ENCODE data around the gene BMPR1B.

BMPR1B gene

DNA sequence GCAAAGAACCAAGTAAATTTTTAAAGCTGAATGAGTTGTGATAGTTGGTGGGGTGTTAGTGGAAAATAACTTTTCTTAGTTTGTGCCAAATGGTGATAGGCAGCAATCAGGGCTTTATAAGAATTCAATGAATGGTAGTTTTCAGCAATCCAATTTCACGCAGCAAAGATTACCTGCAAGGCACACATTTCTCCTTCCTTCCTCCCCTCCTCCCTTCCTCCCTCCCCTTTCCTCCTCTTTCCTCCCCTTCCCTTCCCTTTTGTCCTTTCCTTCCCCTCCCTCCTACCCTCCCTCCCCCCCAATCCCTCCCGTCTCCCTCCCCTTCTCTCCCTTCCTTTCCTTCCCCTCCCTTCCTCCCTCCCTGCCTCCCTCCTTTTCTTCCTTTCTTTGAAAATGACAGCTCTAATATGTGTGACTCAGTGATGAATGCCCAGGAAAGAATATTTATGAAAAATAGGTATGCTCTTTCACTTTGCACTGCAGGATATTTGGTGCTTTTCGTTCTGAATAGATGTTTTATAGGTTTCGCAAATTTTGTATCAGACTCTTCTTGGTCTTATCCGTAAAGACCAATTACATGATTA, 168.1 kb downstream of the BMPR1B start:
- no peaks in the 10 kb centered on the region for H3K36me3 Mint-ChIP-seq (ENCODE audit: low read depth)
- H3K4me1 Mint-ChIP-seq (ENCODE audit: low read depth), result no peaks in the 10 kb centered on the region
- intact Hi-C loops (cut with micrococcal nuclease), result no loop called here
- no peaks in the 10 kb centered on the region for H3K27me3 Mint-ChIP-seq
- H3K9me3 Mint-ChIP-seq, result no peaks in the 10 kb centered on the region
- no peak overlapping the region for H3K27ac Mint-ChIP-seq
- no peak overlapping the region for H3K4me3 Mint-ChIP-seq

DNA sequence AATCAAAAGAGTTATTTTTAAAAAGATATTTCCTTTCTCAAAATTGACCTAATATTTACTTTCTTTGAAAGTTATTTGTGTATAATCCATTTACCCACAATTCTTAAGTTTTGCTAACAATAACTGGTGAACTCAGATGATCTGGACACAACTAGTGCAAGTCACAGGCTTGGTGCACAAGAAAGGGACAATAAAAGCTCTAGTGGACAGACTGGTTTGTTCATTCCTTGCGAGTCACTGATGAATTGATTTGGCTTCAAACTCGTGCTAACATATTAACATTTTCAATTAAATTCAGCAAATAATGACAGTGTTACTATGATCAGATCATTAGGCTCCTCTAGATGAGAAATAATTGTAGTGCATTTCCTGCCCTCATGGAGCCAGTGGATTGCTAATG, 169.2 kb downstream of the BMPR1B start:
- H3K4me3 Mint-ChIP-seq, result no peak overlapping the region
- intact Hi-C loops (cut with micrococcal nuclease), result no loop called here
- no peaks in the 10 kb centered on the region for H3K27me3 Mint-ChIP-seq
- no peaks in the 10 kb centered on the region for H3K9me3 Mint-ChIP-seq
- no peaks in the 10 kb centered on the region for H3K36me3 Mint-ChIP-seq (ENCODE audit: low read depth)
- no peaks in the 10 kb centered on the region for H3K4me1 Mint-ChIP-seq (ENCODE audit: low read depth)
- no peak overlapping the region for H3K27ac Mint-ChIP-seq

DNA sequence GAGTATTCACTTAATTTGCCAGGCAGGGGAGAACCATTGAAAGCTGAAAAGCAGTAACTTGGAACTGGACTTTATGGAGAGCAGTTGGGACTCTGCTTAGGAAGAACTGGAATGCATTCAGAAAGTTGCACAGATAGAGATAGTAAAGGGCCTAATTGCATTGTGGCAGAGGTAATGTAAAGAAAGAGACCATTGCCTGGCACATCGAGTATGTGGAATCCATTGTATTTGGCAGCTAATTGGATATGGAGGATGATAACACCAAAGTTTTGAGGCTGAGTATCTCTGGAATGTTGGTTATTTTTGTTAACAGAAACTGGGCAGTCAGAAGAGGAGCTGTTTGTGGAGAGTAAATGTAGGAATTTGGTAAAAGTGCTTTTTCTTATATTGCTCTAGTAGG, 169.9 kb downstream of the BMPR1B start:
- Mint-ChIP-seq H3K4me1 (ENCODE audit: low read depth) (no peaks in the 10 kb centered on the region), H3K36me3 (ENCODE audit: low read depth) (no peaks in the 10 kb centered on the region), H3K27me3 (no peaks in the 10 kb centered on the region), H3K9me3 (no peaks in the 10 kb centered on the region), H3K4me3 (no peak overlapping the region), H3K27ac (no peak overlapping the region)
- intact Hi-C loops (cut with micrococcal nuclease), result no loop called here

DNA sequence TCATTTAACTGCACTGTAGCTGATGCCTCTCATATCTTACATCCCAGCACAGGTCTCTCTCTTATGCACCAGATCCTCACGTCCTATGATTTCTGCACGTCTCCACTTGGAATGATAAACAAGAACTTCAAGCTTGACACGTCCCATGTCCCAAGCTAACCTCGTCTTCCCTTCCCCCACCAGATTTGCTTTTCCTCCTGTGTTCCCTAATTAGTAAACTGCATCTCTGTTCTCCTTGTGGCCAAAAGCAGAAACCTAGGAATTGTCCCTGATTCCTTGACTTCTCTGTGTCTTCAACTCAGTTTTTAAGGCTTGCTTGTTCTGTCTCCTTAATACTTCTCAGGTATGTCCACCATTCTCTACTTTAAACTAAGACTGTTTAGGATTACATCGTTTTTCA, 171.9 kb downstream of the BMPR1B start:
- intact Hi-C loops (cut with micrococcal nuclease), result no loop called here
- H3K27me3 Mint-ChIP-seq, result no peaks in the 10 kb centered on the region
- no peaks in the 10 kb centered on the region for H3K9me3 Mint-ChIP-seq
- no peak overlapping the region for H3K27ac Mint-ChIP-seq
- no peak overlapping the region for H3K4me3 Mint-ChIP-seq
- H3K36me3 Mint-ChIP-seq (ENCODE audit: low read depth), result no peaks in the 10 kb centered on the region
- H3K4me1 Mint-ChIP-seq (ENCODE audit: low read depth), result no peaks in the 10 kb centered on the region

DNA sequence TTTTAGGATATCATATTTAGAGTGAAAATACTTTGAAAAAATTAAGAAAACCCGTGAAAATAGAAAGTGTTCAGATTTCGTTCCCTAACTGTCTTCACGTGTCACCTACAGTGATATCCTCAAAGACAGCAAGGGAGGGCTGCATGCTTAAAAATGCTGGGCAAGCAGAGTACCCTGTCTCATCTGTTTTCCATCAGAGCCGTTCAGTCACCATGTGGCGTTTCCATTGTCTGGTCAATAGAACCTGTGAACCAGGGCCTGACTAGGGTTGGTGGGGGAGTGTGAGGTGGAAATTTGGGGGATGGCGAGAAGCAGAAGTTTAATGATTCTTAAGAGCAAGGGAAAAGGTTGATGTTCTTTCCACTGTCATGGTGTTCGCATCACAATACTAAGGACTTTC, 173.9 kb downstream of the BMPR1B start:
- Mint-ChIP-seq H3K27me3 (no peaks in the 10 kb centered on the region), H3K27ac (no peak overlapping the region), H3K4me1 (ENCODE audit: low read depth) (no peaks in the 10 kb centered on the region), H3K9me3 (no peaks in the 10 kb centered on the region), H3K36me3 (ENCODE audit: low read depth) (no peaks in the 10 kb centered on the region), H3K4me3 (no peak overlapping the region)
- intact Hi-C loops (cut with micrococcal nuclease), result no loop called here

DNA sequence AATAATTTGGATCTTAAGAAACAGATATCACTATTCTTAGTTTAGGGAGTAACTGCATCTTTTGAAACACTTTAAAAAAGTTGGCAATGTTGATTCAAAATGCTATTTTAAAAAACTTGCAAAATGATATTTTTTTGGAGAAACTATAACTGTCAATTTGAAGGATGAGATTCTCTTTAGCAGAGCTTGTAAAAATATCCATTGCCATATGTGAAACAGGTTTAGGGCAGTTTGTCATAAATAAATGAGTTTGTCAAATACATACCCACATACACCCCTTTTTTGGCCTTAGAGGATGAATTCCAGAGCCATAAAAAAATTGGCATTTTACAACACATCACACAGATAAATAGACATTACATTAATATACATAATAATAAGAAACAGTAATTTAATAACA, 174.6 kb downstream of the BMPR1B start:
- Mint-ChIP-seq H3K27ac (no peak overlapping the region), H3K4me1 (ENCODE audit: low read depth) (no peaks in the 10 kb centered on the region), H3K4me3 (no peak overlapping the region), H3K9me3 (no peaks in the 10 kb centered on the region), H3K36me3 (ENCODE audit: low read depth) (no peaks in the 10 kb centered on the region), H3K27me3 (no peaks in the 10 kb centered on the region)
- intact Hi-C loops (cut with micrococcal nuclease), result no loop called here

DNA sequence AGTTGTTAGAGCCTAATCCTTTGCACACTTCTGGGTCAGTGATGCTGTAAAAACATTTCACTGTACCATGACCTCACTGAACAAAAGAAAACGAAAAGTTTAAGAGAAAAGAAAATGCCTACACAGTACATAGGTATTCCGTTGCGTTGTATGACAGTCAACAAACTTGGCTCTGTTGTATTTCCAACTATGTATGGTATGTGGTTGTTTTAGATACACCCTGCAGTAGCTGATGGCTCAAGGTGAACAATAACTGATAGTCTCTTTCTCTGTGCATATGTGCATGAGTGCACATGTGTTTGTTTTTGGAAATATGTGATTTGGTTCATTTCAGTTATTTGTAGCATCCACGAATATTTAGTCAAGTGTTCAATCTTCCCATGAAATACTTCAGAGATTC, 176.0 kb downstream of the BMPR1B start:
- Mint-ChIP-seq H3K27me3 (no peaks in the 10 kb centered on the region), H3K9me3 (no peaks in the 10 kb centered on the region), H3K4me1 (ENCODE audit: low read depth) (no peaks in the 10 kb centered on the region), H3K4me3 (no peak overlapping the region), H3K27ac (no peak overlapping the region), H3K36me3 (ENCODE audit: low read depth) (no peaks in the 10 kb centered on the region)
- intact Hi-C loops (cut with micrococcal nuclease), result no loop called here

DNA sequence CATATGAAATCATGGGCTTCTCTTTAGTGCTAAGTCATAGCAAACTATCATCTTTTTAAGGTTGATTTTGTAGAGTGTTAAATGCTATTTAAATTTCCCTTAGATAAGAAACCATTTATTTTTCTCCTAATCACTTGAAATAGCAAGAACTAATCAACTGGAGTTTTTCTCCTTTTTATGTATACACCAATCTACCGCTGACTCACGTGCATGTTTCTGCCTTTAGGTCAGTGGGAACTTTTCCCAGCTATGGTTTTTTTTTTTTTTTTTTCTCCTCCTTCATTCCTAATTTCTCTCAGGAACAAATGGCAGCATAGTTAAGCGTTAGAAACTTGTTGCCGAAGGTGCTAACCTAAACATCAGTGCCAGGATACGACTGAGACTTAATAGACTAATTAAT, 176.4 kb downstream of the BMPR1B start:
- no peaks in the 10 kb centered on the region for H3K4me1 Mint-ChIP-seq (ENCODE audit: low read depth)
- no peaks in the 10 kb centered on the region for H3K27me3 Mint-ChIP-seq
- no peak overlapping the region for H3K27ac Mint-ChIP-seq
- intact Hi-C loops (cut with micrococcal nuclease), result no loop called here
- H3K36me3 Mint-ChIP-seq (ENCODE audit: low read depth), result no peaks in the 10 kb centered on the region
- H3K4me3 Mint-ChIP-seq, result no peak overlapping the region
- H3K9me3 Mint-ChIP-seq, result no peaks in the 10 kb centered on the region

DNA sequence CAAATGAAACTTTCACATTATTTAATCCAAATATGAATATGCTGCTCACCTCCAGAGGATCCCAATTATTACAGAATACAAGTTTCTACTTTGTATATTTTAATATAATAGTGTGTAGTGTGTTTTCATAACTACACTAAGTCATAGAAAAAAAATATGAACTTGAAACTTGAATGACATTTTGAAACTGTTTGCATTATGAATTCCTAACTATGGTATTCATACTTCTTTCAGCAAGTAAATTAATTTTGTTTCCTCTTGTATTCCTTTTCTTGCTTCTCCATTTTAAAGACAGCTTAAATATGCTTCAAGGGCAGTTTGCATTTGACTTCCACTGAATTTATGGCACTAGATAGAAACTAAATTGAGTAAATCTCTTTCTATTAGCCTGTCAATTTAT, 177.1 kb downstream of the BMPR1B start:
- H3K4me3 Mint-ChIP-seq, result no peak overlapping the region
- no peaks in the 10 kb centered on the region for H3K9me3 Mint-ChIP-seq
- H3K27me3 Mint-ChIP-seq, result no peaks in the 10 kb centered on the region
- H3K4me1 Mint-ChIP-seq (ENCODE audit: low read depth), result no peaks in the 10 kb centered on the region
- H3K27ac Mint-ChIP-seq, result no peak overlapping the region
- no peaks in the 10 kb centered on the region for H3K36me3 Mint-ChIP-seq (ENCODE audit: low read depth)
- intact Hi-C loops (cut with micrococcal nuclease), result no loop called here

DNA sequence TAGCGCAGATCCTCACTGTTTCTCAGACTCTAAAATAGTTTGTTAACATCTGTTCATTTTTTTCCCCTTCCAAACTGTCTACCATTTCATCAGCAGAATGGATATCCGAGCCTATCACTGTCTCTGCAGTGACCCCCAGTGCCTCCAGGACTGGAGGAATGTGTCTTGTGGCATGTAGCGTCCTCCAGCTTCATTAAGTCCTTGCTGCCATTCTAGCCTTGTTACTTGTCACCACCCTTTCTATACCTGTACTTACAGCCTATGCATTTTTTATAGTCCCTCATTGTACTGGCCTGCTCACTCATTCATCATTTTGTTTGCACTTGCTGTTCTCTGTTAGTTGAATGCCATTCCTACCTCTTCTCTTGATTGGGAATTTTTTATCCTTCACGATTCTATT, 179.1 kb downstream of the BMPR1B start:
- H3K27ac Mint-ChIP-seq, result no peak overlapping the region
- H3K9me3 Mint-ChIP-seq, result no peaks in the 10 kb centered on the region
- H3K27me3 Mint-ChIP-seq, result no peaks in the 10 kb centered on the region
- no peaks in the 10 kb centered on the region for H3K36me3 Mint-ChIP-seq (ENCODE audit: low read depth)
- H3K4me1 Mint-ChIP-seq (ENCODE audit: low read depth), result no peaks in the 10 kb centered on the region
- intact Hi-C loops (cut with micrococcal nuclease), result no loop called here
- no peak overlapping the region for H3K4me3 Mint-ChIP-seq

DNA sequence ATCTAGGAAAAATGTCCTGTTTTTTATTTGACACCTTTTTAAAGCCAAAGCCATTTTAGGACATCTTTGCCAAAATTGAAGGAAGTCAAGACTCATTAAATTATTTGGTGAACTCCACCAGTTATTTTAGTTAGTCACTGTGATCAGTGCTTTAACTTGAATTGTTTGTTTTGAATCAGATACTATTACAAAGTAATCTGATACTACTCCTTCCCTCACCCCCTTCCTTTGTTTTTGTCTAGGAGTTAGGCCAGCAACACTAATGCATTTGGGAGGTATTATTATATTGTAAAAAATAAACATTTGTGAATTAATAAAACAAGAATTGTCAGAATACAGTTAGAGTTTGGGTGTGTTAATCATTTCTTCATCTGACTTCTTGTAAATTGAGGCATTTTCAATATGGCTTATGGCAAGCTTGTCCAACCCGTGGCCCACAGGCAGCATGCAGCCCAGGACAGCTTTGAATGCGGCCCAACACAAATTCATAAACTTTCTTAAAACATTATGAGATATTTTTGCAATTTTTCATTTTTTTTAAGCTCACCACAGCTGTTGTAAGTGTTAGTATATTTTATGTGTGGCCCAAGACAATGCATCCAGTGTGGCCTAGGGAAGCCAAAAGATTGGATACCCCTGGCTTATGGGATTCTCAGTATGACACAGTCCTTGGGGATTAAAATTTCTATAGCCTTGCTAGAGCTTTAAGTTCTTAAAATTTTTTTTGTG, 182.2 kb downstream of the BMPR1B start:
- H3K4me3 Mint-ChIP-seq, result no peak overlapping the region
- H3K27me3 Mint-ChIP-seq, result no peaks in the 10 kb centered on the region
- H3K27ac Mint-ChIP-seq, result no peak overlapping the region
- no peaks in the 10 kb centered on the region for H3K4me1 Mint-ChIP-seq (ENCODE audit: low read depth)
- intact Hi-C loops (cut with micrococcal nuclease), result no loop called here
- no peaks in the 10 kb centered on the region for H3K36me3 Mint-ChIP-seq (ENCODE audit: low read depth)
- no peaks in the 10 kb centered on the region for H3K9me3 Mint-ChIP-seq

DNA sequence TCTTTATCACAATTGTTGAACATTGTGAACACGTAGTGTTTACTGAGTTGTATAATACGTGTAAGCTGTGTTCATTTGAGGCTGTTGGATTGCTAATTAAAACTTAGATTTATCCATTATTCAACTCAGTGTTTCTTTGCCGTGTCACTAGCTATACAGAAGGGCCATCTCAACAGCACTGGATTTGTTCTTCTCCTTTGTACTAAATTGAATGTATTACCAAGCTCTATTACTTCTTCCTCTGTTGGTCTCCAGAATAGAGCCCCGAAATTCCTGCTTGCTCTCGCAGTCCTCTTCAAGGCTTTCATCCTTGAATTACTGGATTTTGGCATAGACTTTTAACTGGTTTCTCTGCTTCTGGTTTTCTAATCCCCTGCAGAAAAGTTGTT, 182.8 kb downstream of the BMPR1B start:
- Mint-ChIP-seq H3K4me3 (no peak overlapping the region), H3K9me3 (no peaks in the 10 kb centered on the region), H3K27me3 (no peaks in the 10 kb centered on the region), H3K4me1 (ENCODE audit: low read depth) (no peaks in the 10 kb centered on the region), H3K27ac (no peak overlapping the region), H3K36me3 (ENCODE audit: low read depth) (no peaks in the 10 kb centered on the region)
- intact Hi-C loops (cut with micrococcal nuclease), result no loop called here

DNA sequence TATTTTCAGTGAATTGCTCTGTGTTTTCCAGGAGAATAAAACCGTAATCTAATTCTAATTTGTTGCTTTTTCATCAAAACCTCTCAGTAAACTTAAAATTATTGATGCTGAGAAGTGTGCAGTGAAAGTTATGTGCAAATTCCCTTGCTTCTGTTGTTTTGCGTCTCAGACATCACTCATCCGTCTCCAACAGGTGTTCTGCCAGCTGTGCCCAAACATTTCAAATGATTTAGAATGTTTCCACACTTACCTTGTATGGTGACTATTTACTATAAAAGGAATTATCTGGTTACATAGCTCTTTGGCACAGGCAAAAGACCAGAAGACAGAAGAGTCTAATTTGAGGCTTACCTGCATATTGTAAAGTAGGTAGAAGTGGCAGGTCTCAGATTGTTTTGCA, 184.0 kb downstream of the BMPR1B start:
- intact Hi-C loops (cut with micrococcal nuclease), result no loop called here
- no peaks in the 10 kb centered on the region for H3K4me1 Mint-ChIP-seq (ENCODE audit: low read depth)
- H3K27me3 Mint-ChIP-seq, result no peaks in the 10 kb centered on the region
- H3K4me3 Mint-ChIP-seq, result no peak overlapping the region
- no peaks in the 10 kb centered on the region for H3K36me3 Mint-ChIP-seq (ENCODE audit: low read depth)
- no peak overlapping the region for H3K27ac Mint-ChIP-seq
- H3K9me3 Mint-ChIP-seq, result no peaks in the 10 kb centered on the region

DNA sequence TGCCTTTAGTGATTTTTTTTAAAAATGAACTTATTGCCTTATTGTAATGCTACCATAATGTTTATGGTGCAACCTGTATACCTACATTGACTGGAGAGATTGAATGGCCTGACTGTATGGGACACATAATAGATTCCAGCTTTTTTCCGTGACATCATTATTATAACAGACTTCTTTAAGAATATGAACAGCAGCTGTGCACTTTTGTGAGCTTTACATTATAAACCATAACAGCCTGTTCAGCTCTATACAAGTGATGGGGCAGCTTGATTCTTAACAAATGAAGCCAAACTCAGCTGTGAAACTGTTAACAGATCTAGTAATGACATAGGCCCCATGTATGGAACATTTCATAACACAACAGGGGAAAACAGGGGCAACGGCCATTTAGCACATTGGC, 187.0 kb downstream of the BMPR1B start:
- Mint-ChIP-seq H3K27me3 (no peaks in the 10 kb centered on the region), H3K4me1 (ENCODE audit: low read depth) (no peaks in the 10 kb centered on the region), H3K27ac (no peak overlapping the region), H3K9me3 (no peaks in the 10 kb centered on the region), H3K4me3 (no peak overlapping the region), H3K36me3 (ENCODE audit: low read depth) (no peaks in the 10 kb centered on the region)
- intact Hi-C loops (cut with micrococcal nuclease), result no loop called here

DNA sequence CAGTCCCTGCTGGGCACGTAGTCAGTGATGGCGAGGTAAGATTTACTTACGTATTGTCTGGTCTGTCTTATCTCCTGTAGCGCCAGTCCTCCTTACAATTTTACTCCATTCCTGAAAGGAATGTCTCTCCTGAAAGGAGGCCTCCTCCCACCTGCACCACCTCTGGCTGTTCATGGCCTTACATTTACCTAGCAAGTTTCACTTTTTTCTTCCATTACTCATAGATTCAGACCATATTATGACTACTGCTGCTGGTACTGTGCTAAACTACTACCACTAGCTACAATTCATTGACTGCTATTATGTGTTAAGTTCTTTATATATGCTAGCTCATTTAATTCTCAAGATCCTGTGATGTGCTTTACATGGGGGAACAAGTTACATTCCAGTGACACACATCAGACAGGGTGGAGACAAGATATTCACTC, 189.9 kb downstream of the BMPR1B start:
- Mint-ChIP-seq H3K27ac (no peak overlapping the region), H3K4me3 (no peak overlapping the region), H3K27me3 (no peaks in the 10 kb centered on the region), H3K9me3 (peaks cover 20% of the 10 kb centered on the region), H3K4me1 (ENCODE audit: low read depth) (no peaks in the 10 kb centered on the region), H3K36me3 (ENCODE audit: low read depth) (no peaks in the 10 kb centered on the region)
- intact Hi-C loops (cut with micrococcal nuclease), result no loop called here

Measured in dendritic cell treated with granulocyte-macrophage colony-stimulating factor and Interleukin-4, amounts not matched to agents 40 ng/mL and 50 ng/mL, for 4 days (primary cell).